ENCODE results near the gene NFASC. TPM values are rescaled to one million over a fixed set of nuclear protein-coding genes. Genes with fewer than 3 reads are reported as not detected.
A peak's percentile ranks its signal among the peaks of the same experiment; 100 is the strongest.

The NFASC gene
- total RNA-seq, 4 donors from 2014 or later = 6.3 to 15.1 (median 11.7) TPM

- Histone ChIP-seq H3K4me3 (no peak overlapping the region), H3K4me1 (peaks cover 0 to 28% (median 0%) of the 10 kb centered on the region in 3 donors), H3K27me3 (peaks cover 0 to 11% (median 0%) of the 10 kb centered on the region in 4 donors), H3K36me3 (no peaks in the 10 kb centered on the region), H3K9me3 (no peaks in the 10 kb centered on the region), H3K27ac (peak overlapping the region in 1 of 4 donors; percentile 23)
- TF ChIP-seq POLR2A (IDR thresholded peaks at IDR 0.05) (no peak), CTCF (IDR thresholded peaks at IDR 0.05) (no peak)
- 78 to 82% methylated on average over 9 to 10 of the region's 10 CpGs for WGBS, 2 donors
- DNase-seq = no peak
- intact Hi-C loops (cut with DNase I) = no loop called here
Measured at GRCh38 chr1:204874274-204874673, 3.6 kb downstream of the NFASC start.

- H3K27me3 ChIP-seq = peaks cover 0 to 11% (median 0%) of the 10 kb centered on the region in 4 donors
- 65 to 72% methylated on average over 3 to 4 of the region's 4 CpGs for WGBS, 2 donors
- TF ChIP-seq CTCF (IDR thresholded peaks at IDR 0.05) = no peak
- TF ChIP-seq POLR2A (IDR thresholded peaks at IDR 0.05) = no peak
- intact Hi-C loops (cut with DNase I) = no loop called here
- DNase-seq = no peak
- H3K9me3 ChIP-seq = no peaks in the 10 kb centered on the region
- peaks cover 0 to 36% (median 2%) of the 10 kb centered on the region in 3 donors for H3K4me1 ChIP-seq
- H3K4me3 ChIP-seq = no peak overlapping the region
- H3K36me3 ChIP-seq = no peaks in the 10 kb centered on the region
- no peak overlapping the region for H3K27ac ChIP-seq
Measured at GRCh38 chr1:204875255-204875654, 4.6 kb downstream of the NFASC start.

GRCh38 chr1:204878621-204879234 lies 8.1 kb downstream of the NFASC start:
- no peak for DNase-seq

GRCh38 chr1:204879351-204879750 lies 8.7 kb downstream of the NFASC start:
- TF ChIP-seq POLR2A (IDR thresholded peaks at IDR 0.05) (no peak), CTCF (IDR thresholded peaks at IDR 0.05) (no peak)
- H3K36me3 ChIP-seq = no peaks in the 10 kb centered on the region
- H3K9me3 ChIP-seq = no peaks in the 10 kb centered on the region
- H3K27ac ChIP-seq = peak overlapping the region in 3 of 4 donors; percentile 57 to 67 (median 59)
- WGBS, 2 donors = 31 to 47% methylated on average over 3 of the region's 3 CpGs
- intact Hi-C loops (cut with DNase I) = no loop called here
- H3K27me3 ChIP-seq = peaks cover 0 to 11% (median 0%) of the 10 kb centered on the region in 4 donors
- no peak overlapping the region for H3K4me3 ChIP-seq
- peaks cover 0 to 29% (median 2%) of the 10 kb centered on the region in 3 donors for H3K4me1 ChIP-seq
- no peak for DNase-seq

More at GRCh38 chr1:204878621-204879234, 8.1 kb downstream of the NFASC start:
- Histone ChIP-seq H3K27ac (peak overlapping the region in 3 of 4 donors; percentile 57 to 67 (median 59)), H3K27me3 (peaks cover 0 to 11% (median 0%) of the 10 kb centered on the region in 4 donors), H3K9me3 (no peaks in the 10 kb centered on the region), H3K36me3 (no peaks in the 10 kb centered on the region), H3K4me3 (no peak overlapping the region), H3K4me1 (peaks cover 0 to 32% (median 2%) of the 10 kb centered on the region in 3 donors)
- WGBS, 2 donors = 17 to 53% methylated on average over 5 of the region's 5 CpGs
- no peak for TF ChIP-seq CTCF (IDR thresholded peaks at IDR 0.05)
- no peak for TF ChIP-seq POLR2A (IDR thresholded peaks at IDR 0.05)
- intact Hi-C loops (cut with DNase I) = no loop called here

- Histone ChIP-seq H3K9me3 (no peaks in the 10 kb centered on the region), H3K4me3 (no peak overlapping the region), H3K4me1 (peaks cover 0 to 44% (median 2%) of the 10 kb centered on the region in 3 donors), H3K27ac (peak overlapping the region in 3 of 4 donors; percentile 6 to 67 (median 65)), H3K27me3 (peaks cover 0 to 11% (median 0%) of the 10 kb centered on the region in 4 donors), H3K36me3 (no peaks in the 10 kb centered on the region)
- no peak for DNase-seq
- TF ChIP-seq POLR2A (IDR thresholded peaks at IDR 0.05) = no peak
- no peak for TF ChIP-seq CTCF (IDR thresholded peaks at IDR 0.05)
- intact Hi-C loops (cut with DNase I) = no loop called here
- 59 to 84% methylated on average over 3 to 7 of the region's 7 CpGs for WGBS, 2 donors
Measured at GRCh38 chr1:204880906-204881305, 10.2 kb downstream of the NFASC start.
